Measurements from ENCODE around the gene LBR.
"Not testable (repeated sequence)": the region's sequence is repeated elsewhere in the genome, so short reads cannot be mapped to it uniquely, and the experiment has no call there.

The LBR gene
- 124 to 266 (median 203) reads per million in 3 experiments for total RNA-seq

- DNase-seq, result no peak
These were observed at the start of gene LBR for GRCh38 chr1:225427235-225428067. Gene LBR (minus strand): TSS chr1:225428038. CDS start chr1:225424075, 3,963 bp downstream.

- DNase-seq, result no peak
These were observed 49.6 kb upstream of the LBR start for GRCh38 chr1:225477296-225477911.

- no peak for DNase-seq
These were observed 48.7 kb upstream of the LBR start for GRCh38 chr1:225476538-225476988.

- DNase-seq, result no peak
These were observed 48.3 kb upstream of the LBR start for GRCh38 chr1:225476100-225476511.

GRCh38 chr1:225474986-225475820, 47.4 kb upstream of the LBR start:
- peak; percentile 62 for DNase-seq

- DNase-seq, result no peak
These were observed 46.7 kb upstream of the LBR start for GRCh38 chr1:225474439-225474985.

- not testable (repeated sequence) for DNase-seq
These were observed 46.0 kb upstream of the LBR start for GRCh38 chr1:225473676-225474438.

GRCh38 chr1:225473266-225473665, 45.4 kb upstream of the LBR start:
- peak; percentile 39 for DNase-seq

- no peak for DNase-seq
These were observed 43.8 kb upstream of the LBR start for GRCh38 chr1:225471453-225472301.

- no peak for DNase-seq
These were observed 43.2 kb upstream of the LBR start for GRCh38 chr1:225471109-225471452.

GRCh38 chr1:225470211-225471108, 42.6 kb upstream of the LBR start:
- DNase-seq, result no peak

- DNase-seq, result no peak
These were observed 41.2 kb upstream of the LBR start for GRCh38 chr1:225469051-225469450.

GRCh38 chr1:225468270-225469020, 40.6 kb upstream of the LBR start:
- no peak for DNase-seq

GRCh38 chr1:225467193-225468020, 39.6 kb upstream of the LBR start:
- DNase-seq, result peak; percentile 86

- DNase-seq, result no peak
These were observed 39.0 kb upstream of the LBR start for GRCh38 chr1:225466848-225467192.

GRCh38 chr1:225465793-225466517, 38.1 kb upstream of the LBR start:
- DNase-seq, result no peak

GRCh38 chr1:225464851-225465792, 37.3 kb upstream of the LBR start:
- DNase-seq, result no peak

Data from central memory CD4-positive, alpha-beta T cell (primary cell).